ENCODE data around the gene ATP11B. TPM values are rescaled to one million over a fixed set of nuclear protein-coding genes. Genes with fewer than 3 reads are reported as not detected.

The ATP11B gene
- total and polyA plus RNA-seq, 7 donors: 4.0 to 23.9 (median 18.8) TPM

GRCh38 chr3:182769673-182770072 lies 23.6 kb upstream of the ATP11B start:
- TF ChIP-seq, protein P1, sequence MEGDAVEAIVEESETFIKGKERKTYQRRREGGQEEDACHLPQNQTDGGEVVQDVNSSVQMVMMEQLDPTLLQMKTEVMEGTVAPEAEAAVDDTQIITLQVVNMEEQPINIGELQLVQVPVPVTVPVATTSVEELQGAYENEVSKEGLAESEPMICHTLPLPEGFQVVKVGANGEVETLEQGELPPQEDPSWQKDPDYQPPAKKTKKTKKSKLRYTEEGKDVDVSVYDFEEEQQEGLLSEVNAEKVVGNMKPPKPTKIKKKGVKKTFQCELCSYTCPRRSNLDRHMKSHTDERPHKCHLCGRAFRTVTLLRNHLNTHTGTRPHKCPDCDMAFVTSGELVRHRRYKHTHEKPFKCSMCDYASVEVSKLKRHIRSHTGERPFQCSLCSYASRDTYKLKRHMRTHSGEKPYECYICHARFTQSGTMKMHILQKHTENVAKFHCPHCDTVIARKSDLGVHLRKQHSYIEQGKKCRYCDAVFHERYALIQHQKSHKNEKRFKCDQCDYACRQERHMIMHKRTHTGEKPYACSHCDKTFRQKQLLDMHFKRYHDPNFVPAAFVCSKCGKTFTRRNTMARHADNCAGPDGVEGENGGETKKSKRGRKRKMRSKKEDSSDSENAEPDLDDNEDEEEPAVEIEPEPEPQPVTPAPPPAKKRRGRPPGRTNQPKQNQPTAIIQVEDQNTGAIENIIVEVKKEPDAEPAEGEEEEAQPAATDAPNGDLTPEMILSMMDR (IDR thresholded peaks at IDR 0.05): no peak
- Histone ChIP-seq H3K4me1 (no peaks in the 10 kb centered on the region), H3K27me3 (ENCODE audit: insufficient read depth in 3 of 3, low read length in 2 of 3) (no peaks in the 10 kb centered on the region), H3K4me3 (no peak overlapping the region), H3K27ac (no peak overlapping the region), H3K9me3 (no peaks in the 10 kb centered on the region), H3K36me3 (ENCODE audit: insufficient read depth in 1 of 2, low read depth in 1 of 2) (no peaks in the 10 kb centered on the region)
- ATAC-seq (no peak), DNase-seq (no peak)
- WGBS, 3 donors: 61 to 86% (median 63%) methylated on average over 2 of the region's 2 CpGs
- intact Hi-C loops (cut with DNase I): no loop called here

DNA sequence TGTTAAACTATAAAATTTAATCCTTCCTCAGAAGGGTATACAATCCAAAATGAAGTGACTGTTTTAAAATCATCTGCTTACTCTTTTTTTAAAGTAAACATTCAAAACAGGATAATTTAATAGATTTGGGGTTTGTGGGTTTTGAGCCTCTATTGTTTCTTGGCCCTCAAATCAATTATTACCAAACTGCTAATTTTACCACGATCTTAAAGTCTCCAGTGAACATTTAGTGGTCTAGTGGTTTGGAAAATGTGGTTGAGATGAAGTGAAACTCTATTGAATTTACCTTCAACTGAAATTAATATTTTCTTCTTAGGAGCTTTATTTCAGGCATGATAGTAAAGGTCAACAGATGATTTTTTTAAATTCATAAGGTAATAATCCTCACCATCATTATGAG lies 11.2 kb upstream of the ATP11B start:
- no peaks in the 10 kb centered on the region for H3K9me3 ChIP-seq
- H3K4me3 ChIP-seq: no peak overlapping the region
- intact Hi-C loops (cut with DNase I): no loop called here
- DNase-seq (no peak), ATAC-seq (no peak)
- TF ChIP-seq, protein P1 (IDR thresholded peaks at IDR 0.05): no peak
- no peaks in the 10 kb centered on the region for H3K4me1 ChIP-seq
- H3K36me3 ChIP-seq (ENCODE audit: insufficient read depth in 1 of 2, low read depth in 1 of 2): no peaks in the 10 kb centered on the region
- H3K27ac ChIP-seq: no peak overlapping the region
- 86 to 96% (median 95%) methylated on average over 1 of the region's 1 CpG for WGBS, 3 donors
- H3K27me3 ChIP-seq (ENCODE audit: insufficient read depth in 3 of 3, low read length in 2 of 3): peaks cover 0 to 3% (median 0%) of the 10 kb centered on the region in 3 donors

GRCh38 chr3:182783106-182783505 lies 10.2 kb upstream of the ATP11B start:
- intact Hi-C loops (cut with DNase I): no loop called here
- no peak overlapping the region for H3K27ac ChIP-seq
- DNase-seq (no peak), ATAC-seq (no peak)
- H3K27me3 ChIP-seq (ENCODE audit: insufficient read depth in 3 of 3, low read length in 2 of 3): peaks cover 0 to 4% (median 3%) of the 10 kb centered on the region in 3 donors
- H3K4me1 ChIP-seq: no peaks in the 10 kb centered on the region
- H3K9me3 ChIP-seq: no peaks in the 10 kb centered on the region
- WGBS, 3 donors: 93 to 100% (median 94%) methylated on average over 1 of the region's 1 CpG
- H3K36me3 ChIP-seq (ENCODE audit: insufficient read depth in 1 of 2, low read depth in 1 of 2): no peaks in the 10 kb centered on the region
- TF ChIP-seq, protein P1 (IDR thresholded peaks at IDR 0.05): no peak
- H3K4me3 ChIP-seq: no peak overlapping the region

GRCh38 chr3:182784542-182784941 lies 8.8 kb upstream of the ATP11B start:
- 25 to 35% (median 28%) methylated on average over 1 of the region's 1 CpG for WGBS, 3 donors
- TF ChIP-seq, protein P1 (IDR thresholded peaks at IDR 0.05): no peak
- Histone ChIP-seq H3K4me3 (no peak overlapping the region), H3K36me3 (ENCODE audit: insufficient read depth in 1 of 2, low read depth in 1 of 2) (no peaks in the 10 kb centered on the region), H3K4me1 (no peaks in the 10 kb centered on the region), H3K9me3 (no peaks in the 10 kb centered on the region), H3K27ac (no peak overlapping the region), H3K27me3 (ENCODE audit: insufficient read depth in 3 of 3, low read length in 2 of 3) (peaks cover 0 to 9% (median 3%) of the 10 kb centered on the region in 3 donors)
- ATAC-seq: no peak
- intact Hi-C loops (cut with DNase I): no loop called here
- no peak for DNase-seq

- 85 to 92% (median 88%) methylated on average over 3 of the region's 3 CpGs for WGBS, 3 donors
- Histone ChIP-seq H3K27ac (no peak overlapping the region), H3K27me3 (ENCODE audit: insufficient read depth in 3 of 3, low read length in 2 of 3) (peaks cover 0 to 12% (median 3%) of the 10 kb centered on the region in 3 donors), H3K4me3 (no peak overlapping the region), H3K36me3 (ENCODE audit: insufficient read depth in 1 of 2, low read depth in 1 of 2) (no peaks in the 10 kb centered on the region), H3K4me1 (no peaks in the 10 kb centered on the region), H3K9me3 (no peaks in the 10 kb centered on the region)
- TF ChIP-seq, protein P1 (IDR thresholded peaks at IDR 0.05): no peak
- ATAC-seq (no peak), DNase-seq (no peak)
- intact Hi-C loops (cut with DNase I): loop anchor here in 1 of 2 donors (5.0 kb wide), 1 partner anchor 38 kb away; no protein-coding TSS in a partner anchor
Measured at GRCh38 chr3:182785142-182785541, 8.2 kb upstream of the ATP11B start.
